HG03060 (cell line): ENCODE data around the gene EVI2A.
"Not testable (repeated sequence)": the region's sequence is repeated elsewhere in the genome, so short reads cannot be mapped to it uniquely, and the experiment has no call there.

Experiments
- ATAC-seq: cut with Tn5 transposase; IDR thresholded peaks from one replicate; pipeline ENCODE4 v1.9.1; 2021; ENCODE audit warnings: low read depth, moderate number of reproducible peaks; ENCODE audit not compliant: unreplicated experiment

The EVI2A gene, protein sequence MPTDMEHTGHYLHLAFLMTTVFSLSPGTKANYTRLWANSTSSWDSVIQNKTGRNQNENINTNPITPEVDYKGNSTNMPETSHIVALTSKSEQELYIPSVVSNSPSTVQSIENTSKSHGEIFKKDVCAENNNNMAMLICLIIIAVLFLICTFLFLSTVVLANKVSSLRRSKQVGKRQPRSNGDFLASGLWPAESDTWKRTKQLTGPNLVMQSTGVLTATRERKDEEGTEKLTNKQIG

DNA sequence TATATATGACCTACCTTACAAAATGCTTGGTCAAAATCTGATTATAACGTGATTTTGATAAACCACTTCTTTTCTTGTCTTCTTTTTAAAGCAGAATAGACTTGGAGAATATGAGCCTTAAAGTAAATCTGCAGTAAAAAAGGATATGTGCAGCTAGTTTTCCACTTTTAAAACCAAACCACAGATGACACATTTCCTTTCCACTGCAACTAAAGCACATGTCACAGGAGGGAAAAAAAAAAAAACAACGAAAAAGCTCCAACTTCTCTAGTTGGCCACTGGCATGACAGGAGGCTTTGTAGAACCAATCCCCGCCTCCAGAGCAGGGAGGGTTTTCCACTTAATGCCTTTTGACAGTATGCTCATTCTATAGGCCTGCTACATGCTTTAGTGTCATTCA is at the start of gene EVI2A:
Gene EVI2A, minus strand, starts transcription at position 142 of the 400 bp plus-strand sequence. CDS start 2,609 bp downstream, outside the sequence.
- ATAC-seq = no peak

DNA sequence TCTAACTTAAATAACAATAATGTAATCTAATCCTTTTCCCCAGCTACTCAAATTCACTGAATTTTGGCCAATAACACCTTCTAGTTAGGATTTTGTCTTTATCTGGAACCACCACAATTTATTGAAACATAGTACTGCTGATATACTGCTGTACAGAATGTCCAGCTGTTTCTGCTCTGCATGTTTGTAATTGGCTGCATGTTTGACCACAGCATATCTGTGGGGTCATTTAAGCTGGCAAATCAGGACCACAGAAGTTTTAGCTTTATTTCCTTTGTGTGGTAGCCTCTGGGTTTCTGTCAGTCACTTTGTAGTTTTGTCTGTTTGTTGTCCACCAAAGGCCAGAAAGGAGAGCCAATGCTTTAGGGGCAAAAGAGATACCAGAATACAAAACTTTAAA is 47.8 kb upstream of the EVI2A start:
- ATAC-seq = no peak

DNA sequence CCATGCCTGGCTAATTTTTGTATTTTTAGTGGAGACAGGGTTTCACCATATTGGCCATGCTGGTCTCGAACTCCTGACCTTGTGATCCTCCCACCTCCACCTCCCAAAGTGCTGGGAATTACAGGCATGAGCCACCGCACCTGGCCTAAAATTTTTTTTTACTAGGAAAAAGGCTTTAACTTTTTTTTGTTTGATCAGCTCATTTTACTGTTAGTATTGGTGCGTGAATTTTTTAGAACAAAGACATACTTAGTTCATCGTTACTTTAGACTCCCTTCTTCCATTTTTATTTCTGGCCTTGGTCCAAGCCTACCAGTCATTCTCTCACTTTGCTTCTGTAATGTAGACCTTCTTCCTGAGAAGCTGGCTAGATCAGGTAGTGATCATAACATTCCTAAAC is 44.7 kb upstream of the EVI2A start:
- no peak for ATAC-seq

DNA sequence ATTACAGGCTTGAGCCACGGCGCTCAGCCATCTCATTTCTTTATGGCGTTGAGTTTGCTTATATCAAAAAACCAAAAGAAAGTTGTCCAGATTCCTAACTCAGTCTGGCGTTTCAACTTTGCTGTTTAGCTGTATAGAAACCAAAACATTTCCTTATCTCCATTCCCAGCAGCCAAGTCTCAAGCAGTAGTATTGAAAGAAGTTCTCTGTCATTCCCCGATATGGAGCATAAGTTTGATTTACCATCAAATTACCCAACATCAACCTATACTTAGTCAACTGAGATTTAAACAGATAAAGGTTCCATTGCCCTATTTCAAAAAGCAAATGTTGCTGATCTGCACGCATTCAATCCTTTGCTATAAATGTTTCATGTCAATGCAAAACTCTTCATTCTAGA is 42.6 kb upstream of the EVI2A start:
- no peak for ATAC-seq

DNA sequence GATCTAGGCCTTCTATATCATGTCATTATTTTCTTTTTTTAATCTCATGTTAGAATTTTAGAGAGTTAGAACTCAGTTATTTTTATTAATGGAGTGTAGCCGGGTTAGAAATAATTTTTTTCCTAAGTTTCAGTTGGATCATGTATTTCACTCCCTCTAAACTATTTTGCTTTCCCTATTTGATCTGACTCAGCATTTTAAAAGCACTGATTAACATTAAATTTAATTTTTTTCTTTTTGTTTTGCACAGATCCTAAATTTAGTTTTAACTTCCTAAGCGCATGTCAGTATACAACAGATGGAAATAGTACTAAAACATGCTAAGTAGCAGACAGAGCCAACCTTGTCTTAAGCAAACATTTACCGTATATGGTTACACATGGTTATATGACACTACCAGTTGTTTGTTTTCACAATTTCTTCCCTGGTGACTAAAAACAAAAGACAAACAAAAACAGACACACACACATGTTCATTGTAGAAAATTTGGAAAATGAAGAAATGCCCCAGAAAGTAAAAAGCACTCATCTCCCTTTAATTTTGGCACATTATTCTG is 36.5 kb upstream of the EVI2A start:
- ATAC-seq = no peak

DNA sequence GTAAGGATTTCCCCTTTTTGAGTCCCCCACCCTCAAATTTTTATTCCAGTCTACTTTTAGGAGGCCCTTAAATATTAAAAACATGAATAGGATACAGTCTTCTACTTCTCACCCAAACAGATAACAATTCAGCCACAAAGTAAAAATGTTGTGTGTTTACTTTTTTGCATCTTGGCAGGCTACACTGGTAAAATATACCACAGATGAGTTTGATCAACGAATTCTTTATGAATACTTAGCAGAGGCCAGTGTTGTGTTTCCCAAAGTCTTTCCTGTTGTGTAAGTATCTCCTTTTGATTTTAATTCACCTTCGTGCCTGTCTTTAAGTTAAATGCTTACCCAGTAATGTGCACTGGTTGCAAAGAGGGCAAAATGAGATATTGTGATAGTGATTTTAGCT is 35.7 kb upstream of the EVI2A start:
- ATAC-seq = no peak

DNA sequence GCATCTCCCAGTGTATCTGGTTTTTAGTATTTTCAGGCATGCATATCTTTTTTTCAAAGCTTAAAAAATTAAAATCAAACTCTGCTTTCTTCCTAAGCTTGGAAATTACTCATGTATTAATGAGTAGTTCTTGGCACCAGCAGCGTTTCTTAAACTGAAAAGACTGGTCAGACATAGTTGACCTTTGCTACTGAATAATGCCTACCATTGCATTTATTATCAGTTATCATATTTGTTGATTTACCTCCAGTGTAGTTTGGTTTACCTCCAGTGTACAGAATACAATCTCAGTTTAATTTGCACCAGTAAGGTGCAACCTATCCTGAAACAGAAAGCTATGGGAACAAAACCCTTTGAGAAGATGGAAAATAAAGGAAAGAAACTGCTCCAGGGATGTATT is 34.5 kb upstream of the EVI2A start:
- ATAC-seq = no peak

DNA sequence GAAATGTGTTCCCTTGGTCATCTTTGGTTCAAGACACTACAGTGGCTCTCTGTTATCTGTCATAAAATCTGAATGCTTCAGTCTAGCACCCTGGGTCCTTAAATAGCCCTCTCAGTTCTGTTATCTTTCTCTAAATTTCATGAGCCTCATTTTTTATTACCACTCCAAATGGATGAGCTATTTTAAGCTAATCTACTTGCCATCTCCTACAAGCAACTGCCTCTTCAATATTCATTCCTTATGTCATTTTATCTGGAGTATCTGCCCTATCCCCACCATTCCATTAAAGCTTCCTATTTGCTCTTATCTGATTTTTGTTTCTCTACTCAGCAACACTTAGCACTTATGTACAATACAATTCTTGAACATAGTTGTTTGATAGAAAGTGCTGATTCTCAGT is 28.0 kb upstream of the EVI2A start:
- no peak for ATAC-seq

DNA sequence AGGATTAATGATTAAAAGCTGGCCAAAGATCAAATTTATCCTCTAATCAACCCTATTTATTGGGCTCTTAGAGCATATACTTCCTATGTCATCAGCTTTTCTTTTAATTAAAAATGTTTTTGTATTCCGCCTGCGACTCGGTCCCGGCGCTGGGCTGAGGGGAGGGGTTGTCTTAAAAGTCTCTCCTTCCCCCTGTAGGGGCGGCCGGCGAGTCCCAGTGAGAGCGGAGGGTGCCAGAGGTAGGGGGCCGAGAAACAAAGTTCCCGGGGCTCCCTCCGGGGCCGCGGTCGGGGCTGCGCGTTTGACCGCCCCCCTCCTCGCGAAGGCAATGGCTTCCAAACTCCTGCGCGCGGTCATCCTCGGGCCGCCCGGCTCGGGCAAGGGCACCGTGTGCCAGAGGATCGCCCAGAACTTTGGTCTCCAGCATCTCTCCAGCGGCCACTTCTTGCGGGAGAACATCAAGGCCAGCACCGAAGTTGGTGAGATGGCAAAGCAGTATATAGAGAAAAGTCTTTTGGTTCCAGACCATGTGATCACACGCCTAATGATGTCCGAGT is 23.8 kb upstream of the EVI2A start:
- ATAC-seq = not testable (repeated sequence)

DNA sequence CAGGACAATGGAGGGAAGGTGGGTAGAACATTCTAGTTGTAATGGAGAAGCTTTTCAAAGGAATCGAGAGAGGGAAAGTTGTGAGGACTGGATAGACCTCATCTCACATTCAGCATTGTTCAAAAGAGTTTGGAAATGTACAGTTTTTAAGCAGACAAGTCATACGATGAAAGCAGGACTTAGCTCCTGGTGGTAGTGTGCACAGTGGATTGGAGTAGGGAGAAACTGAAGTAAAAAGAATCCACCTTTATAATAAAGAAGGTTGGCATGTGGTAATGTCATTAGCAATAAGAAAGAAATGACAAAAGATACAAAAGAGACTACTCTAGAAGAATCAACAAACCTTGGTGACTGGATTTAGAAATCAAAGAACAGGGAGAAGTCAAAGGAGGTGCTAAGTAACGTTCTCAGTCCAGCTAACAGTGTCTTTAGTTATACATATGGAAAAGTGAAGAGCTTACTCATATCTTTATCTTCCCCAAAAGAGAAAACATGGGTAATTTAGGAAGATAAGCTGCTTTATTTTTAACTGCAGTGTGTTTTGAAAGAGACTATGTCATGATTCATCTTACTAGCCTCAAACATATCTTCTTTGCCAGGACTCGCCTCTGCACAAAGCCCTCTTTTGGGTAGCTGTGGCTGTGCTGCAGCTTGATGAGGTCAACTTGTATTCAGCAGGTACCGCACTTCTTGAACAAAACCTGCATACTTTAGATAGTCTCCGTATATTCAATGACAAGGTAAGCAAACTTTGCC is 18.7 kb upstream of the EVI2A start:
- ATAC-seq = no peak

DNA sequence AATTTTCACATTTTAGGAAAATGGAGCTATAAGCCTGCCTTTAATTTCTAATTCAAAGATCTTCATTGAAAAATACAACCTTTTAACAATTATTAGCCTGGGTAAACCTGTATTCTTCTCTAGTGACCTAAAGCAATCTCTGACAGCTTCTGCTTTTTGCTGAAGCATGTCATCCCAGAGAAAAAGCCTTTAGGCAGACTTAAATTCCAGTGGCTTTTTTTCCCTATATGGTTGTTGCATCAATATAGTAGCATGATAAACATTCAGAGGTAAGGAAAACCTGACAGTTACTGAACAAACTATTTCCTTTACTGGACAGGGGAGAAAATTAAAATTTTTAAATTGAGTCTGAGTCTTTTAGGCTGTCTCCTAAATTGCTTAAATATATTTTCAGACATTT is 7.8 kb upstream of the EVI2A start:
- no peak for ATAC-seq

DNA sequence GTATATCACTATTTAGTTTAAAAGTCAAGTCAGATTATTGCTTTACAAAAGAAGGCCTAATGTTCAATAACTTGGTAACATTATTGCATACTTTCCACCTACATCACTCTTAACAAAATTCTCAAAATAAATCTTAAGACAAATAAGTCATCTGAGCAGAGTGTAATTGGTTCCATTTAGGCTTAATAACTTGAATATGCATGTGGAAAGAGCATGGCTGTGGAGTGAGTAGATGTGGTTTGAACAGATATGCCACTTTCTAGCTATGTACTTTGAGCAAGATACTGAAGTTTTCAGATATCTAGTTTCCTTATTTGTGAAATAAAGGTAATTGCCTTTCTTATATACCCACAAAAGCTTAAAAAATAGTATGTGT is 6.7 kb upstream of the EVI2A start:
- no peak for ATAC-seq

DNA sequence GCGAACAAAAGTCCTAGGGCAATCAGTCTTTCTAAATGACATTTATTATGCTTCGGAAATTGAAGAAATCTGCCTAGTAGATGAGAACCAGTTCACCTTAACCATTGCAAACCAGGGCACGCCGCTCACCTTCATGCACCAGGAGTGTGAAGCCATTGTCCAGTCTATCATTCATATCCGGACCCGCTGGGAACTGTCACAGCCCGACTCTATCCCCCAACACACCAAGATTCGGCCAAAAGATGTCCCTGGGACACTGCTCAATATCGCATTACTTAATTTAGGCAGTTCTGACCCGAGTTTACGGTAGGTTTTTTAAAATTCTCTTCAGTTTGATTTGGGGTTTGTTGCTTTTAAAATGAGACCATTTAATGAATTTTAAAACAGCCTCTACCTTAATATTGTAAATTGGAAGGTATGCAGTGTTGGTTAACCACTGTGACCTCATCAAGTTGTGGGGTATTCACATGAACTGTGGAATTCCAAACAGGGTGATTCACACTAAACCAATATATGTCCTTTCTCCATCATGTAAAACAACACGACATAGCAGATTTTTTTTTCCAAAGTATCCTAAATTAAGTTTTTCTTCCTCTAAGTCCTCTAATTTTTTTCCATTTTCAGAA is 6.2 kb upstream of the EVI2A start:
- ATAC-seq = no peak

DNA sequence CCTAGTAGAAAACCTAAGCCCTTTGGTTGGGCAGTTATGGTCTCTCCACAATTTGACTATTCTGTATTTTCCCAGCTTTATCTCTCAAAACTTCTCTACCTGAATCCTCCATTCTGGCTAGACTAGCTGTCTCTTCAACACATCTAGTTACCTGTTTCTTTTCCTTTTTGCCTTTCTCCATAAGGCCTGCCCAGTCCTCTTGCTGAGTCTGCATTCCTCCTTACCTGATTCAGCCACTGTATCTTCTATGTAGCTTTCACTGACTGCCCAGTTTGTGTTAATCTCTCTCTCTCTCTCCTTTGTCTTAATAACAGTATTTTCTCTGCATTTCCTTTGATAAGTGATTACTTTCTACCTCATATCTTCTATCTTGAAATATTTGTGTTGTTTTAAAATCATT is 2.1 kb upstream of the EVI2A start:
- no peak for ATAC-seq

DNA sequence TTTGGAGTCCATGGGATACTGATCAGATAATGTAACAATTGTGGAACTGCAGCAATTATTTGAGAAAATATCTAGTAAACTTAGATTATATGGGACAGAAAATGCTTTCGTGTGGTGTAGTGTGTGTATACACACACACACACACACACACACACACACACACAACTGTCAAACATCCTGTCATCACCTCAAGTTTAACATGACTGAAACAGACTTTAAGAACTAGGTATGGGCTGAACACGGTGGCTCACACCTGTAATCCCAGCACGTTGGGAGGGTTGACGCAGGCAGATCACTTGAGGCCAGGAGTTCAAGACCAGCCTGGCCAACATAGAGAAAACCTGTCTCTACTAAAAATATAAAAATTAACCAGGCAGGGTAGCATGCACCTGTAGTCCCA is 544 bp upstream of the EVI2A start:
- no peak for ATAC-seq

DNA sequence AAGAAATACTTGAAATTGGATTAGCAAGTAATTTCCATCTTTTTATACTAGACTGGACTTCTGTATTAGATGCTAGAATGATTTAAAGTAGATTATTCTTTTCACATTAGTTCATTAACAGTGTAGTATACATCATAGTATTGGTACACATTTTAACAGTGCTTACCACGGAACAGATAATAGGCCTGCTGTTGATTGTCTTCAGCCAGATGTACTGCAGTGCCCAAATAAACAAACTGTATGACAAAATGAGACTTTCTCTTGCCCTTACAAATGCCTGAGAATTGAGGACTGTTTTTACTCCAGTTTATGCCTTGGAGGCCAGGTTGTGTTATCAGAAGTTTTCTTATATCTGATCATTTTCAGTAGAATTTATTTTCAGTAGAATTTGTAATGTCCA is 631 bp downstream of the EVI2A start:
- ATAC-seq = no peak

DNA sequence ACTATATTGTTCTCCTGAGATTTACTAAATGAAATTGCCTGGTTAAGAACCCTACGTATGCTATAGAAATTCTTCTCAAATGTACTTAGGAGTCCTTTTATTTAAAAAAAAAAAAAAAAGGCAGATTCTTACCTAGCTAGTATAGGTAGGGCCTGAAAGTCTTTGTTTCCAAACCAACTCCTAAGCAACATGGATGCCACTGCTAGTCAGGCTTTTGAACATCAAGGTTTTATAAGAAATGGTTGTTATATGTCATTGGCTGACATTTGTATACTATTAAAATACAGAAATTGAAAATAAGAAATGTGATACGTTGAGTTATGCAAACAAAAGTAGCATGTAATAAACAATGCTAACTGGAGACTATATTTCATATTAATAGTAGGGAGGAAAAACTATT is 1.2 kb downstream of the EVI2A start:
- no peak for ATAC-seq

DNA sequence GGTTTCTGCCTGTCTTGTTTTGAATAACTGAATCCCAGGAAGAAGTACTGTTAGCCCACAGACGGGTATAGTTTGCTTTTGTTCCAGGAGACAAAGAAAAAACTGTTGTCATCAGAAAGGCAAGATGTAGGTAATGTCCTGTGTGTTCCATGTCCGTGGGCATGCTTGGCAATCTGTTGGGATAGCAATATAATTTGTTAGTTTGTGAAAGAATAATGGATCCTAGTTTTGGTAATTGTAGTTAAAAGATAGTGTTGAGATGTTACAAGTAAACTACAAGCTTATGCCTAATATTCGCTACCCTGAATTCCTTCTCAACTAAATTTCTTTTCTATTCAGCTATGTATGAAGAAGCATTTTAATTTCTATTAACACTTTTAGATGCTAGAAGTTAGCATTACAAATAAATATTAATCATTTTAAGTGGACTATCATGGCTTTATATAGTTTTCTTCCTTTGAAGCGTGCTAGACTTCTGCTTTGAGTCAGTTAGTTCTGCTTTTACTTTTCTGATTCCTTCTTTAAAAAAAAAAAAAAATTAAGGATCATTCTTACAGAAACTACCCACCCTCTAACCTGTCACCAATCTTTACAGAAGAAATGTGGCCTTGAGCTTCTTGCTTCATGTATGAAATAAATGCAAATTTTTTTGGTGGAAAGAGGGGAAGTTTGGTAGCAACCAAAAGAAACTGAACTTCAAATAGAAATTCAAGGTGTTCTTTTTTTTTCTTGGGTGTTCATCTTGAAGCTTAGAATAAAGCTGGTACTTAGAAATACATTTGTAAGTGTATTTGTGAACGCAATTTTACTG is 2.4 kb downstream of the EVI2A start:
- ATAC-seq = no peak

DNA sequence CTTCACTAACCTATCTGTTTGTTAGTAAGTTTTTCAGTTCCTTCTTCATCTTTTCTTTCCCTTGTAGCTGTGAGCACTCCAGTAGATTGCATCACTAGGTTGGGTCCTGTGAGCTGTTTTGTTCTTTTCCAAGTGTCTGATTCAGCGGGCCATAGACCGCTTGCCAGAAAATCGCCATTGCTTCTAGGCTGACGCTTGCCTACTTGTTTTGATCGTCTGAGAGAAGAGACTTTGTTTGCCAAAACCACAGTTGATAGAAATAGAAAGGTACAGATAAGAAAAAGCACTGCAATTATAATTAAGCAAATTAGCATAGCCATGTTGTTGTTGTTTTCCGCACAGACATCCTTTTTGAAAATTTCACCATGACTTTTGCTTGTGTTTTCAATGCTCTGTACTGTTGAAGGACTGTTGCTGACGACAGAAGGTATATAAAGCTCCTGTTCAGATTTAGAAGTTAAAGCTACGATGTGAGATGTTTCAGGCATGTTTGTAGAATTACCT is 3.1 kb downstream of the EVI2A start:
- no peak for ATAC-seq

DNA sequence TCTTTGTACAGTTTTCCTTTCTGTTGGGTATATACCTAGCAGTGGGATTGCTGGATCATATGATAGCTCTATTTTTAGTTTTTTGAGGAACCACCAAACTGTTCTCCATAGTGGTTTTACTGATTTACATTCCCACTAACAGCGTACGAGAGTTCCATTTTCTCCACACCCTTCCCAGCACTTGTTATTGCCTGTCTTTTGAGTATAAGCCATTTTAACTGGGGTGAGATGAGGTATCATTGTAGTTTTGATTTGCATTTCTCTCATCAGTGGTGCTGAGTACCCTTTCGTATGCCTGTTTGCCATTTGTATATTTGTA is 6.7 kb downstream of the EVI2A start:
- no peak for ATAC-seq
